ENCODE data around the gene SLC22A4.

SLC22A4 gene

DNA sequence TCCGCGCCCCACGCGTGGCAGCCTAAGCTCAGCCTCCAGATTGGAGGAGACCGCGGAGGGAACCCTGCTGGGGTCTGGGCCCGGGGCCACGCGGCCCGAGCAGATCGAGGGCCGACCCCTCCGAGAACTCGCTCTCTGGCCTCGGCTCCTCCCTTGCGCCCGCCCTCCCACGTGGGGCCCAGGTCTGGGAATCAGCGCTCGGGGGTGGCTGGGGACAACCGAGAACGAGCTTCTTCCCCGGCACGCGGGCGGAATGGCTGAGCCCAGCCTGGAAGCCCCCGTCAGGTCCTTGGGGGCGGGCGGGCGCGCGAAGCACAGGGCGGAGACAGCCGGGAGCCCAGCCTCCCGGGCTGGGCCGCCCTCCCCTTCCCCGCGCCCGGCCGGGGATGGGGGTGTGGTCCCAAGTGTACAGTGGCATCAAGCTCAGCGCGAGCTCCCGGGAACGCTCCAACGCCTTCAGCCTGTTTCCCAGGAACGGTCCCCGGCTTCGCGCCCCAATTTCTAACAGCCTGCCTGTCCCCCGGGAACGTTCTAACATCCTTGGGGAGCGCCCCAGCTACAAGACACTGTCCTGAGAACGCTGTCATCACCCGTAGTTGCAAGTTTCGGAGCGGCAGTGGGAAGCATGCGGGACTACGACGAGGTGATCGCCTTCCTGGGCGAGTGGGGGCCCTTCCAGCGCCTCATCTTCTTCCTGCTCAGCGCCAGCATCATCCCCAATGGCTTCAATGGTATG, at the start of gene SLC22A4:
Gene SLC22A4 (plus strand): TSS at position 403 of the 736 bp plus-strand sequence. CDS start 223 bp downstream, at position 626.
- DNase-seq: peak; percentile 43 to 95 (median 84)

DNA sequence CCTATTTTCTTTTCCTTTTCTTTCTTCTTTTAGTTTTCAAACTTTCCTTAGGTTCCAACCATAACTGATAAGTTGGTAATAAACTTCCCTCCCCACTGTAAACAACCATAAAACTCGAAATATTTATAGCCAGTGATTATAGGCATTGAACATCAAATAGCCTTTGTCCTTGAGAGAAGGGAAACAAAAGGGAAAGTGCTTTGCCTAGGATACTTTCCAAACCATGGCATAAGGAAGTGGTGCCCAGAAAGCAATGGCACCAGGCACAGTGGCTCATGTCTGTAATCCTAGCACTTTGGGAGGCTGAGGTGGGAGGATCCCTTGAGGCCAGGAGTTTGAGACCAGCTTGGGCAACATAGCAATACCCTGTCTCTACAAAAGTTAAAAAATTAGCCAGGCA, 48.6 kb upstream of the SLC22A4 start:
- no peak for DNase-seq

DNA sequence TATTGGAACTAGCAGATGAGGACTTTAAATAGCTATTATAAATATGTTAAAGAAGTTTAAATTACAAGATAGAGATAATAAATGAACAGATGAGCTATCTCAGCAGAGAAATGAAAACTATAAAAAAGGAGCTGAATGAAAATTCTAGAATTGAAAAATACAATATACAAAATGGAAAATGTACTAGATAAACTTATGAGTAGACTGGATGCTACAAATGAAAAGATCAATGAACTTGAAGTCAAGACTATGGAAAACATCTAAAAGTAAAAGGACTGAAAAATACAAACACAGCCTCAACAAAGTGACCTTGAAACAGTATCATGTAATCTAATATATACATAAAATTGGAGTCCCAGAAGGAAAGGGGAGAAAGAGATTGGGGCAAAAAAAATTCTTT, 47.4 kb upstream of the SLC22A4 start:
- no peak for DNase-seq

DNA sequence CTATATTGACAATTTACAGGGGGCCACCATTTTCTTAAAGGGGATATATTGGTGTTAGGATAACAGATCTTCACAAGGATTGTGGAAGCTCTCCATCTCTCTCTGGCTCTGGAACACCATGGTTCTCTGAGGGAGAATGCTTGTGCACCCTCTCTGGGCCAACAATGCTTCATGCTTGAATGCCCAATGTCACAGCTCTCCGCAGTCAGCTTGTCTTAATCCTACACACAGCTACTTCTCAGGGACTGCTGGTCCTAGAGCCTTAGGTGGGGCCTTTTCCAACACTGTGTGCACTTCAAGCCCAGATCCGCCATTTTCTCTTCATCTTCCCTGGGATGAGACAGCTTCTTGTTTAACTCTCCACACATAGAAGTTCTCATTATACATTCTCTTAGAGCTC, 43.6 kb upstream of the SLC22A4 start:
- peak in 1 of 14 donors; percentile 70 for DNase-seq

DNA sequence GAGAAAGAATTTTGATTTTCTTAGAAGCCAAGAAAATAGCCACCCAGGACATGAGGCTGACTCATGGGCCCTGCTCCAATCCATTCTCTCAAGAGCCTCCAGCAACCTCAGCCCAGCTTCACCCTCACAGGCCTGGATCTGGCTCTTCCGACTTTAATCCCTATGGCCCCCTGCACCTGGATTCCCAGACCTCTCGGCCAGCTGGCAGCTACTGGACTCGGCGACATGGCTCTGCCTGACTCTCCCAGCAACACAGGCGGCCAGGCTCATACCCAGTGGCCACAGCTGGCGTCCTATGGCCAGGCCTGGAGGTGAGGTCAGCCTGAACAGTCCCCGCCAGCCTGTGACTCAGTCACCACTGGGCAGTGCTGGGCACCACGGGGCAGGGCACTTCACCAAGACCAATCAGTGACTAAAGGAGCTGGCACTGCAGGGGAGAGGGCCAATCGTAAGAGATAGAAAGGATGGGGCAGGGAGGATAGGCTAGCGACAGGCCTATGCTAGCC, 42.9 kb upstream of the SLC22A4 start:
- DNase-seq: peak in 3 of 14 donors; percentile 16 to 58 (median 38)

DNA sequence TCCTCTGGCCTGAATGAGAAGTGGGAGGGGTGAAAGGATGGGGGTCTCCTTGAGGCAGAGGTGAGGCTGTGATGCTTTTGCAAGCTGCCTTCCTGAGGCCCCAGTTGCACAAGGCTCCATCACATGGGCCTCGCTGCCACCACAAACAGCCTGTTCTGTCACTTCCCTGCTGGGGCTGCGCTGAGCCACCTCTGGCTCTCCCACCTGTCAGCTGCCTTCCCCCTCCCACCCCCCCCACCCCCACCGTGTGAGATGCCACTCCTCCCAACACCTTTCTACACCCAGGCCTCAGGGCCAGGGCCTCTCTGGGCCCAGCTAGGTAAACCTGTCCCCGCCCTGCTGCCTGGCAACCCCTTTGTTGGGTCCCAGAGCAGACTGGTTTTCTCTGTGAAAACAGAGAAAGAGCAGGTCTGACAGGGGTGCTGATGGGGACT, 41.2 kb upstream of the SLC22A4 start:
- DNase-seq: no peak

DNA sequence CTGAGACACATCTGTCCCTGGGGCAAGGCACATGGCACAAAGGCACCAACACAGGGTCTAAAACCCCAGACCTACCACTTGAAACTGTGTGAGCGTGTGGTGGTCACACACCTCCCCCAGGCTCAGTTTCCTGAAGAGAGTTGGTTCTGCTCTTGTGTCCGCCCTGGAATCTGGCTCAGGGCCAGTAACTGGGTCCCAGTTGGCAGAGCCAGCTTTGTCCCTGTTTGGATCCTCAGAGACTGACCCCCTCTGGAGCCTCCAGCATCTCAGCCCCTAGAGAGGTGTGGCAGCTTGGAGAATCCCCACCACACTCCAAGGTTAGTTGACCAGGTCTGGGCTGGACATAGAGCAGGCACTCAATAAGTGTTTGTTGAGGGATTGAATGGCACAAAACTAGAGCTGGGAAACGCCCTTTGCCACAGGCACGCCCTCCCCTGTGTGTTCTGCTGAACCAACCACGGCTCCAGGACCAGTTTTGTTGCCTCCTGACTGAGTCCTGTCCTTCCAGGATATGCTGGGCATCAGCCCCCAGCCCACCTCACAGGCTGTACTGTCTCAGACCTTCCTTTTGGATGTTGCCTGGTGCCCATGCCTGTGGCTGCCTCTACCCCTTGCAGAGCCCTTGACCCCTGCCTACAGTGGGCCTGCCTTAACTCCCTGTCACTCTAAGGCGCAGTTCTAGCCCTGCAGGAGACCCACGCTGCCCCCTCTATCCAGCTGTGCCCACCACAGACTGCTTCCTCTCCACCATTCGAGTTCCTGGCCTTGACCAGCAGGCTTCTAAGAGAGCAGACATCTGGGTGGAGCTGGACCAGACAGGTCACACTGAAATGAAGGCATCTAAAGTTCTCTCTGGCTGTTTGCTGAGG, 40.5 kb upstream of the SLC22A4 start:
- no peak for DNase-seq

DNA sequence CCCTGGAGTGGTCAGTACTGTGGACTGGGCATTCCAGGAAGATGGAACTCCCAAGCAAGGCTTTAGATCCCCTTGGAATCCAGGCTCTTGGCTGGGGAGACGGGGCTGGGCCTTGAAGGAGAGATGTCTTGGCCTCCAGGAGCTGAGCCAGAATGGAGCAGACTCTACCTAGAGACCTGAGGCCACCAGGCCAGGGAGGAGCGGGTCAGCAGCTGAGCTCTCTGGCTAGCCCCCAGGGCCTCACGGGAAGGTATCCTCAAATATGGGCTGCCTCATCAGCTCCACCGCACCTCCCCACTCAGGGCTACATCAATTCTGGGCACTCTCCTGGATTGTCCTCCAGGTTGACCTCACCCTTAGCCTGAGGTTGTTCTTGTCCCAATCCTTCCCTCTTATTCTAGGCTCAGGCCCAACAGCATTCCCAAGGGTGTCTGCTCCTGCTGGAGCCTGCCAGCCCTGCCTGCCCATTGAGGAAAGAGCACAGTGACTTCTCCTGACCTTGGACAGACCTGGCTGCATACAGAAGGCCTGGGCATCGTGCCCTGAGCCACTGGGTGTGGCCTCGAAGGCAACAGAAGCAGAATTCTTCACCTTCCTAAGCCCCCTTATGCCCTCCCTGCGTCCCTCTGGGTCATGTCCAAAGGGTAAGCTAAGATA, 39.7 kb upstream of the SLC22A4 start:
- DNase-seq: no peak

DNA sequence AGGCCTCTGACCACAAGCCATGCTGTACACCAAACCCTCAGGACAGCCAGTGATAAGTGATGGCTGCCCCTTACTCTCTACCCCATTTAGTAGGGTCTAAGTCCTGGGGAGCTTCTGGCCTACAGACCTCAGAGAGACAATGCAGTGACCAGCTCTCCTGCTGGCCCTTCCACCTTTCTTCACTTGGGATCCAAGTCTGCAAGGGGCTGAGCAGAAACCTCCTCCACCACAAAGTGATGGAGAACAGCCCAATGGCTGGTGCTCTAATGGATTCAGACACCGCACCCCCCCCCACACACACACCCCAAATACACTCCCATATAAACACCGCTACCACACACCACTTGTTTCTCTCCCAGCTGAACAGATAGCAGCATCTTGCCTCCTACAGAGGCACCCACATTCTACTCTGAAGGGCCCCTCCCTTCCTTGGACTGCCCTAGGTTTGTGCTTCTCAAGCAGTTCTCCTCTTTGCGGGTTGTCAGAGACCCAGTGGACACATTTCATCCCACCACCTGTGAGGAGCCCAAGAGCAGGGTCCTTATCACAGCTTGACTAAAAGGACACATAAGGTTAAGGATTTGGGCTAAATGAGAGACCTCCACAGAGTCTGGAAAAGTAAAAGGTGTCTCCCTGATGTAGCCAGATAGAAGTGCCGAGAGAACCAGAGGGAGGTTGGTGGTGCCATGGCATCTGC, 38.0 kb upstream of the SLC22A4 start:
- no peak for DNase-seq

DNA sequence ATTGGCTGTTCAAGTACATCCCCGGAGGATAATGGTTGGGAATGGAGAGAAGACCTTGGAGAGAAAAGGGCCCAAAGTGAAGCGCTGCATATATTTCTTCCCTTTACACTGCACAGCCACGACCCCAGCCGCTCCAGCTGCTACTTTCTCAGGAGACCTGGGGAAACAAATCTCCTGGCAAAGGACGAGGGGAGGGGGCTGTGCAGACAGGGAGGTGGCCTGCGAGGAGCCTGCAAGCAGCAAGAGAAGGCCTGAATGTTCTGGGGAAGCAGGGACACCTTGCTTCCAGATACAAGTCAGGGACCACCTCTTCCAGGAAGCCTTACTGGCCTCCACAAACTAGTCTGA, 37.4 kb upstream of the SLC22A4 start:
- no peak for DNase-seq

DNA sequence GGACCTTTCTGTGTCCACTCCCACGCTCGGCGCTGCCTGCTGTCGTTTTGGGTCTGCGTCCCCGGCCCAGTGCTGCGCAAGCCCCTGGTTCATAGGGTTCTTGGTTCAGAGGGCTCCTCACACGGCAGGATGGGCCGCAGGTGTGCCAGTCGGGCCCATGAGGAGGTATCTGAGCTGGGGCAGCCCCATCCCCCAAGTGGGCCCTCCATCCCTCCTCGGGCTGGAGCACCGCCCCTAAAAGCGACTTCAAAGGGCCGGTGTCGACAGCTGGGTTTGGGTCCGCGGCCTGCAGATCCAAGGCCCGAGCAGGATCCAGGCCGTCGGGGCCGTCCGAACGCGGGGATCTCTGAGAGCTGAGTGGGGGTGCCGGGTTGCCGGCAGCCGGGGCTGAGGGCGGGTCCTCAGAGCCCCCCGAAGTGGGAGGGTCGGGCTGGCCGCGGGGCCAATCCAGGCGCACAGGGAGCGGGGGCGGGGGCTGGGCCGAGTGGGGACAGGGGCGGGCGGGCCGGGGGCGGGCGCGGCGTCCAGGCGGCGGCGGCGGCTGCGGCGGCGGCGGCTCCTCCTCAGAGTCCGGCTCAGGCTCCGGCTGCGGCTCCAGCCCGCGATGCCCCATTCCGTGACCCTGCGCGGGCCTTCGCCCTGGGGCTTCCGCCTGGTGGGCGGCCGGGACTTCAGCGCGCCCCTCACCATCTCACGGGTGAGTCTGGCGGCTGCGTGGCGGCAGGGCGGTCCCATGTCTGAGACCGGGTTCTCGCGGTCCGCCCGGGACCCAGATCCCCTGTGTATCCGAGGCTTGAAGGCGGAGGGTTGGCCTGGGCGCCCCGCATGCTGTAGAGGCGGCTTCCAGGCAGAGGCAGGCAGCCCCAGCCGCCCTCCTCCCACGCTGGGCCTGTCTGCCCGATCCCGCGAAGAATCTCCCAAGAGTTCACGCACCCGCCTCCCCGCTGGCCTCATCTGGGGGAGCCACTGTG, 36.8 kb upstream of the SLC22A4 start, which contains the start of gene PDLIM4:
Gene PDLIM4 (plus strand): TSS at position 566 of the 971 bp plus-strand sequence. CDS start 39 bp downstream, at position 605.
- peak in 2 of 14 donors; percentile 51 to 52 for DNase-seq

DNA sequence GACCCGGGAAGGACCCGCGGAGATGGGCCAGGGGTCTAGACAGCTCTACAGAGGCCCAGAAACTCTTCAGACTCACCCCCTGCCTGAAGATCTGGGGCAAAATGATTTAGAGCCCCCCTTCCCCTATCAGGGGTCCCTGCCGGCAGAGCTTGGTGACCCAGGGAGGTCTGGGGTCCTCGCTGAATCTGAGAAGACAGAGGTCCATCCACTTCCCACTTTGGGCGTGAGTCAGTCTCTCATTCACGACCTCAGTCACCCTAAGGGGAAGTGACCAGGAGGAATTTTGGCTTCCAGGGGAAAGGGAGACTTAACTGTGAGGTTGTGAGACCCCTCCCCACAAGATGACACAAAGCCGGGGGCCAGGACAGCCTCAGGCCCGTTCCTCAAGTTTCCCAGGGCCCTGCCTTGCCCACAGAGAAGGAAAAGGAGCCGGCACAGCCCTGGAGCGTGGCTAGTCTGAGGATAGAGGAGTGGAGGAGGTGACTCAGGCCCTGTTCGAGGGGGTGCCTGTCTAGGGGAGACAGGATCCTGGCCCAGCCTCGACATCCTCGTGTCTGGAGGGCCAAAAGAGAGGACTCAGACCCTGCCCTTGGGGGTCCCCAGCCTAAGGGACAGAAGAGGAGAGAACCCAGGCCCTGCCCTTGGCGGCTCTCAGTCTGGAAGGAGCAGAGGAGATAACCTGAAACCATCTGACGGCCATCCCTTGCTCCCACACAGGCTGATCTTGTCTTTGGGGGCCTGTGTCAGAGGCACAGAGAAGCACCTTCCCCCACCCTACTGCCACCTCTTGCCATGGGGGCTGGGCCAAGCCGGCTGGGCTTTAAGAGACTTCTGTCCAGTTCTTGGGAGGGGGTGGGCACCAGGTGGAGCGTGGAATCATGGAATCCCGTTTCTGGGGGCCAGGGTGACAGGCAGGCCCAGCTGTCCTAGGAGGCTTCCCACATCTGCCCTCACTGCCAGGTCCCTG, 35.8 kb upstream of the SLC22A4 start:
- no peak for DNase-seq

DNA sequence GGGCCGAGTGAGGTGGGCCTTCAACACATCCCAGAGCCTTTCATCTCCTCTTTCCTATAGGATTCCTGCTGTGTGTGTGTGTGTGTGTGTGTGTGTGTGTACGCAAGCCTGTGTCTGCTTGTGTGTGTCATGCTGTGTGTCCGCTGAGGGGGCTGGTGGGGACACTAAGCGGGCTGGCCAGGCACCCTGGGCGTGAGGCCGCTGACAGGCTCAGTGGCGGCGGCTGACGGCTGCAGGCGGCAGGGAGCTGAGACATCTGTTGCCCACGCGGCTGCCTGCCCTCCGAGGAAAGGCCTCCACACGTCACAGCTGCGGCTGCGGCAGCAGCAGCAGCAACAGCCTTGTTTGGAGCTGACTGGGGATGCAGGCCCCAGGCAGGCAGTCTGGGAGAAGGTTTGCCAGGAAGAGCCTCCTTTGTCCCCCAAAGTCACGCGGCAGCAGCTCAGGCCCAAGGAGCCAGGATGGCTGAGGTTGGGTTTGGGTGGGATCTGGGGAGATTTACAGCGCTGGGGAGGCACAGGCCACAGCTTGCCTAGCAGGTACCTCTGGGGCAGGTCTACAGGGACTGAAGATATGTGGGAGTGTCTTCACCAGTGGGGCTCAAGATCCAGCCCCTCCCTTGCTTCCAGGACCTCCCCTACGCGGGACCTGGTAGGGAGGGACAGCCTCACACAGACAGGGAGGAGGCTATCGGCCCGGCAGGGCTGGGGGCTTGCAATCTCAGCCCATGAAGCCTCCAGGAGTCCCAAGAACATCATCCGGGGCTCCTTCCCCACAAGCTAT, 34.9 kb upstream of the SLC22A4 start:
- DNase-seq: peak in 4 of 14 donors; percentile 31 to 76 (median 40)

DNA sequence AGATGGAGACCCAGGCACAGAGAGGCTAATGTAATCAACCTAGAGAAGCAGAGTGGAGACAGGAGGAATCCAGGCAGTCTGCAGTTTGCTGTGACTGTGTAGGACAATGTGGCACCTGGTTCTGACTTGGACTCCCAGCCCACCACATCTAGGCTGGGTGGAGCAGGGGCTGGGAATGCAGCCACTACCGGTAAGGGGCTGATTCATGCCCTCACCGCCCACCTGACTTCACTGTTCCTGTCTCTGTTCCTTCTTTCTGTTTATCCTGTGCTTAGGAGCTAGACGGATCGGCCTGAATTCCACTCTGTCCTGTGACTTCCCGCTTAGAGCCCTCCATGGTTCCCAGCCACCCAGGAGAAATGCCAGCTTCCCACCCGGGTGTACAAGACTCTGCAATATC, 34.1 kb upstream of the SLC22A4 start:
- peak in 1 of 14 donors; percentile 83 for DNase-seq

DNA sequence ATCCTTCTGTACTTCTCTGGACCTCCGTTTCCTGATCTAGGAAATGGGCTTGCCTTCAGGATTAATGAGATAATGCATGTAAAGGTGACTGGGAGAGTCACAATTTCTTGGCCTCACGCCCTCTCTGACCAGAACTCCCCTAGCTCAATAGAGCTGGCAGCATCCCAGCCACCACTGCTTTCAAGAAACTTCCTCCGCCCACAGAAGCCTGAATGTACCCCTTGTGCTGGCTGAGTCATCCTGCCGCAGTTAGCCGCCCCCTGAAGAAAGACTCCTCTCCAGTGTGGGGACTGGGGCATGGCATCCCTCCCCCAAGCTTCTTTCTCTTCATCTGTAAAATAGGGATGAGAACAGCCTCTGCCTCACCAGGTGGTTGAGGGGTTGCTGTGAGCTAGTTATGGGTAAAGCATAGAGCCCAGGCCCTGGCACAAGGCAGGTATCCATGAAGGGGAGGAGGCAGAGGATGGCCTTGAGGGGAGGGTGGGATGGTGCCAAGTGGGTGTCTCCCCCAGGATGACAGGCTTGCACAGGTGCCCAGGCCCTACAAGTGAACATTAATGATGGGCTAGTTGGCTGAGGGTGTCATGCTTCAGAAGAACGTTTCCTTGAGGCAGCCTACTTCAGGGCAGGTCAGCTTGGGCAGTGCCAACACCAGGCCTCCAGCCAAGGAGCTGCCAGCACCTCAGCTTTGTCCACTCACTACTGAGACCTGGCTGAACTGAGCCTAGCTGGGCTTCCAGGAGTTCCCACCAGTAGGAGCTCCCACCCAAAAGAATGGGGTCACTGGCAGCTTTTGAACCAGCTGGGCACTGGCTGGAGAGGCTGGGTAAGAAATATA, 33.3 kb upstream of the SLC22A4 start:
- peak in 9 of 14 donors; percentile 25 to 80 (median 41) for DNase-seq

DNA sequence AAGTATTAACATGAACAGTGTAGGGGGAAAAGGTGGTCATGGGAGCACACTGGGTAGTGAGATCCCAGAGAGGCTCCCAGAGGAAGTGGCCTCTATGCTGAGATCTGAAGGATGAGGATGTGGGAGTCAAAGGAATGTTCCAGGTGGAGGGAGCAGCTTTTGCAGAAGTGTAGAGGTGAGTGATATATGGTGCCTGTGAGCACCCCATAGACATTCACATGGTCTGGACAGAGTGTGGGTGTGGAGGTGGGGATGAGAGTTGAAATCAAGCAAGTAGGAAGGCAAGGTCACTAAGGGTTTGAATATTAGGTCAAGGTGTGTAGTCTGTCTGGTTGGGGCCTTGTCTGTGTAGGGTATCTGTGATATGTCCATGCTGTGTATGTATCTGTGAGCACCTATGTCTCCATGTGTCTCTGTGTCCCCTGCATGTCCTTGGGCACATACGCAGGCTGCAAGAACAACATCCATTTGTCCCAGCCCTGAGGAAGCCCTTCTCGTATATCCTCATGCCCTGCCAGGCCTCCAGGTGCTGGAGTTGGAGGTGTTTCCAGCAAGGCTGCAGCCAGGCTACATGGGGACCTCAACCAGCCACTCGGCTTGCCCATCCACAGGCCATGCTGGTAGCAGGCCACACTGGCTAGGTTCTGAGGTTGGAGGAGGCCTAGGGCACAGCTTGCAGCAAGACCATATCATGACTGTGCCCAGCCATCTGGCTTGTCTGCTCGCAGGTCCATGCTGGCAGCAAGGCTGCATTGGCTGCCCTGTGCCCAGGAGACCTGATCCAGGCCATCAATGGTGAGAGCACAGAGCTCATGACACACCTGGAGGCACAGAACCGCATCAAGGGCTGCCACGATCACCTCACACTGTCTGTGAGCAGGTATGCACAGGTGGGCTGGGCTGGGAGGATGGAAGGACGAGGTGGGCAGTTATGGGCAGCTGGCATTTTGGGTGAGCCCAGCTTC, 32.0 kb upstream of the SLC22A4 start:
- DNase-seq: peak in 1 of 14 donors; percentile 82
